Measurements from ENCODE around the gene HM13.

- no peak for TF ChIP-seq CTCF (conservative IDR thresholded peaks at IDR 0.05)
- no peak for TF ChIP-seq ZFX (IDR thresholded peaks at IDR 0.05)
Observed at GRCh38 chr20:31527266-31527665, 13.0 kb downstream of the HM13 start.
